ENCODE measurements around the gene NRG3.

The NRG3 gene

GRCh38 chr10:82757397-82757796, 882.4 kb downstream of the NRG3 start:
- POLR2A ChIA-PET: no interaction called here
- Histone ChIP-seq H3K27ac (ENCODE audit: extremely low read depth, low read depth, low read length) (no peak overlapping the region), H3K4me3 (ENCODE audit: low read depth, low read length) (no peak overlapping the region), H3K9me3 (ENCODE audit: control insufficient read depth, insufficient read depth, low read depth, low read length) (no peaks in the 10 kb centered on the region), H3K36me3 (ENCODE audit: control insufficient read depth in 2 of 2, insufficient read depth in 1 of 2, low read length in 2 of 2) (no peaks in the 10 kb centered on the region), H3K4me1 (ENCODE audit: control insufficient read depth, insufficient read depth, low read length) (peaks cover 4% of the 10 kb centered on the region)
- CTCF ChIA-PET: no interaction called here
- no peak for TF ChIP-seq KLF16 (tag by site-specific recombination; IDR thresholded peaks at IDR 0.05)
- TF ChIP-seq ZNF510 (tag by site-specific recombination; IDR thresholded peaks at IDR 0.05; ENCODE audit: insufficient replicate concordance): no peak
- TF ChIP-seq TSHZ1 (tag by site-specific recombination; IDR thresholded peaks at IDR 0.05; ENCODE audit: borderline replicate concordance): no peak
- TF ChIP-seq ZNF121 (tag by site-specific recombination; IDR thresholded peaks at IDR 0.05): no peak
- no peak for TF ChIP-seq ZSCAN5A (tag by site-specific recombination; IDR thresholded peaks at IDR 0.05)
- TF ChIP-seq ZNF48 (tag by site-specific recombination; IDR thresholded peaks at IDR 0.05): no peak
- TF ChIP-seq WT1 (tag by site-specific recombination; IDR thresholded peaks at IDR 0.05): no peak
- TF ChIP-seq ZNF449 (tag by site-specific recombination; IDR thresholded peaks at IDR 0.05): no peak
- TF ChIP-seq HIC1 (tag by site-specific recombination; IDR thresholded peaks at IDR 0.05): no peak
- no peak for TF ChIP-seq SETDB1 (IDR thresholded peaks at IDR 0.05; ENCODE audit: insufficient read length, low read length)
- TF ChIP-seq BCL11B (tag by site-specific recombination; IDR thresholded peaks at IDR 0.05; ENCODE audit: low read depth): no peak

- no peak for TF ChIP-seq ZNF350 (tag by site-specific recombination; IDR thresholded peaks at IDR 0.05)
- no peak for TF ChIP-seq ZNF501 (tag by site-specific recombination; IDR thresholded peaks at IDR 0.05)
- TF ChIP-seq ZNF785 (tag by site-specific recombination; IDR thresholded peaks at IDR 0.05): no peak
- no peak for TF ChIP-seq ZNF624 (tag by site-specific recombination; IDR thresholded peaks at IDR 0.05)
- TF ChIP-seq ZBTB48 (tag by site-specific recombination; IDR thresholded peaks at IDR 0.05): no peak
- TF ChIP-seq ZNF561 (tag by site-specific recombination; IDR thresholded peaks at IDR 0.05; ENCODE audit: borderline replicate concordance): no peak
- no peak for TF ChIP-seq ZNF24 (tag by site-specific recombination; IDR thresholded peaks at IDR 0.05)
- TF ChIP-seq ZNF449 (tag by site-specific recombination; IDR thresholded peaks at IDR 0.05): no peak
- TF ChIP-seq CTCF (tag by site-specific recombination; IDR thresholded peaks at IDR 0.05): no peak
- TF ChIP-seq SCRT2 (tag by site-specific recombination; IDR thresholded peaks at IDR 0.05): no peak
- TF ChIP-seq ZNF654 (tag by site-specific recombination; IDR thresholded peaks at IDR 0.05; ENCODE audit: low read depth): no peak
- TF ChIP-seq ZNF549 (tag by site-specific recombination; IDR thresholded peaks at IDR 0.05): no peak
- no peak for TF ChIP-seq ZNF404 (tag by site-specific recombination; IDR thresholded peaks at IDR 0.05)
- TF ChIP-seq GLIS2 (tag by site-specific recombination; IDR thresholded peaks at IDR 0.05): no peak
- no peak for TF ChIP-seq EGR2 (tag by site-specific recombination; IDR thresholded peaks at IDR 0.05; ENCODE audit: low read depth)
- POLR2A ChIA-PET: no interaction called here
- Histone ChIP-seq H3K27ac (ENCODE audit: extremely low read depth, low read depth, low read length) (no peak overlapping the region), H3K4me1 (ENCODE audit: control insufficient read depth, insufficient read depth, low read length) (peaks cover 4% of the 10 kb centered on the region), H3K36me3 (ENCODE audit: control insufficient read depth in 2 of 2, insufficient read depth in 1 of 2, low read length in 2 of 2) (no peaks in the 10 kb centered on the region), H3K9me3 (ENCODE audit: control insufficient read depth, insufficient read depth, low read depth, low read length) (no peaks in the 10 kb centered on the region), H3K4me3 (ENCODE audit: low read depth, low read length) (no peak overlapping the region)
- CTCF ChIA-PET: no interaction called here
These were observed 882.9 kb downstream of the NRG3 start for GRCh38 chr10:82757901-82758300.

Measured in HEK293 (cell line).